Measurements from ENCODE around the gene NECTIN3.

DNA sequence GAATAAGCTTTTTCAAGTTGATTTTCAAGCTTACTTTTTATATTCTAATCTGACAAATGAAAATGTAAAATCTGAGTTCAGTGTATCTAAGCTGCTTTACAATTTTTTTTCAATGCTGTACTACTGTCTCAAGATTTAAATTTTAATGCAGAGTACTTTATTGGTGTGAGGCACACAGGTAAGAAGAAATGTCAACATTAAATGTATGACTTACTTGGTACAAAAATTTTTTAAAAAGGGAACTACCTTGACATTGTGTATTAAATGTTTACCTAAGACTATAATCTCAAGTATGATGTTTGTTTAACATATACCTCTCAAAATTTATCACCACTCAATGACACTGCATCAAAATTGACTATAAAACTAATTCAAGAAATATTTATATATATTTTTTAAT is 62.7 kb downstream of the NECTIN3 start:
- TF ChIP-seq POLR2AphosphoS5 (IDR thresholded peaks at IDR 0.05; ENCODE audit: insufficient read depth in 1 of 2, low read depth in 1 of 2) (no peak), CTCF (IDR thresholded peaks at IDR 0.05) (no peak), POLR2A (IDR thresholded peaks at IDR 0.05) (no peak)
